ENCODE results near the gene TMSB4Y. TPM values are rescaled to one million over a fixed set of nuclear protein-coding genes. Genes with fewer than 3 reads are reported as not detected.

Gene TMSB4Y
- total and polyA plus RNA-seq, 2 donors (not counting 1 experiment from before 2014, with no cell fraction given) = 0.58 TPM; not detected in 1

DNA sequence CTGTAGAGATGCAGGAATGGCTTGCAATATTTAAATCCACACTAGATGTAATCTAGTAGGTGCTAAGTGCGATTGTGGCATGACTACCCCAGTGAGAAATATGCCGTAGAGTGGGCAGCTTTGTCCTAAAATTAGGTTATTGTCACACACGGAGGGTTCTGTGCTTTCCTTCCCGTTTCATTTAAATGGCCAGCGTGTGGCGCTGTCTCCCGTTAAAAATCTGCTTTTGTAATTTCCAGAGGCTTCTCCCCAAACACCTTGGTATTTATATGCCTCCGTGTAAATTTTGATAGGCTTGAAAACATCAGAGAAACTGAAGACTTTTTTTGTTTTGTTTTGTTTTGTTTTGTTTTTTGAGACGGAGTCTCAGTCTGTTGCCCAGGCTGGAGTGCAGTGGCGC, 34.9 kb downstream of the TMSB4Y start:
- Histone ChIP-seq H3K79me2 (ENCODE audit: control insufficient read depth, insufficient read depth, low read length) (no peaks in the 10 kb centered on the region), H3K36me3 (ENCODE audit: control insufficient read depth, insufficient read depth, low read length) (no peaks in the 10 kb centered on the region), H3K4me3 (replicated peaks in 1 of 4; ENCODE audit: control extremely low read depth in 1 of 4, insufficient read depth in 1 of 4, low read depth in 3 of 4, low read length in 4 of 4) (no peak overlapping the region), H3K4me1 (ENCODE audit: control insufficient read depth, extremely low read depth, insufficient read depth, low read length) (no peaks in the 10 kb centered on the region), H3K4me2 (ENCODE audit: extremely low read depth, insufficient read depth, low read length) (no peak overlapping the region), H4K20me1 (ENCODE audit: control insufficient read depth, extremely low read depth, insufficient read depth, low read length) (no peaks in the 10 kb centered on the region), H3K9me3 (ENCODE audit: control insufficient read depth, insufficient read depth, low read depth, low read length) (no peaks in the 10 kb centered on the region), H3K9ac (ENCODE audit: insufficient read depth, low read length) (no peak overlapping the region), H3K27me3 (ENCODE audit: control insufficient read depth, insufficient read depth, low read length) (no peaks in the 10 kb centered on the region), H2AFZ (ENCODE audit: low read length) (no peak overlapping the region), H3K27ac (ENCODE audit: insufficient read depth, low read length) (no peak overlapping the region)
- TF ChIP-seq, protein P1, sequence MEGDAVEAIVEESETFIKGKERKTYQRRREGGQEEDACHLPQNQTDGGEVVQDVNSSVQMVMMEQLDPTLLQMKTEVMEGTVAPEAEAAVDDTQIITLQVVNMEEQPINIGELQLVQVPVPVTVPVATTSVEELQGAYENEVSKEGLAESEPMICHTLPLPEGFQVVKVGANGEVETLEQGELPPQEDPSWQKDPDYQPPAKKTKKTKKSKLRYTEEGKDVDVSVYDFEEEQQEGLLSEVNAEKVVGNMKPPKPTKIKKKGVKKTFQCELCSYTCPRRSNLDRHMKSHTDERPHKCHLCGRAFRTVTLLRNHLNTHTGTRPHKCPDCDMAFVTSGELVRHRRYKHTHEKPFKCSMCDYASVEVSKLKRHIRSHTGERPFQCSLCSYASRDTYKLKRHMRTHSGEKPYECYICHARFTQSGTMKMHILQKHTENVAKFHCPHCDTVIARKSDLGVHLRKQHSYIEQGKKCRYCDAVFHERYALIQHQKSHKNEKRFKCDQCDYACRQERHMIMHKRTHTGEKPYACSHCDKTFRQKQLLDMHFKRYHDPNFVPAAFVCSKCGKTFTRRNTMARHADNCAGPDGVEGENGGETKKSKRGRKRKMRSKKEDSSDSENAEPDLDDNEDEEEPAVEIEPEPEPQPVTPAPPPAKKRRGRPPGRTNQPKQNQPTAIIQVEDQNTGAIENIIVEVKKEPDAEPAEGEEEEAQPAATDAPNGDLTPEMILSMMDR (conservative IDR thresholded peaks at IDR 0.05 in 1 of 2, IDR thresholded peaks at IDR 0.05 in 1 of 2; ENCODE audit: low read depth in 1 of 2, low read length in 2 of 2) = peak; percentile 28 to 31
- no peak for TF ChIP-seq EZH2 (IDR thresholded peaks at IDR 0.05; ENCODE audit: low read length, missing control alignments)
- peak in 1 of 2 donors; percentile 2 for DNase-seq (ENCODE audit: low read depth in 2 of 2)

DNA sequence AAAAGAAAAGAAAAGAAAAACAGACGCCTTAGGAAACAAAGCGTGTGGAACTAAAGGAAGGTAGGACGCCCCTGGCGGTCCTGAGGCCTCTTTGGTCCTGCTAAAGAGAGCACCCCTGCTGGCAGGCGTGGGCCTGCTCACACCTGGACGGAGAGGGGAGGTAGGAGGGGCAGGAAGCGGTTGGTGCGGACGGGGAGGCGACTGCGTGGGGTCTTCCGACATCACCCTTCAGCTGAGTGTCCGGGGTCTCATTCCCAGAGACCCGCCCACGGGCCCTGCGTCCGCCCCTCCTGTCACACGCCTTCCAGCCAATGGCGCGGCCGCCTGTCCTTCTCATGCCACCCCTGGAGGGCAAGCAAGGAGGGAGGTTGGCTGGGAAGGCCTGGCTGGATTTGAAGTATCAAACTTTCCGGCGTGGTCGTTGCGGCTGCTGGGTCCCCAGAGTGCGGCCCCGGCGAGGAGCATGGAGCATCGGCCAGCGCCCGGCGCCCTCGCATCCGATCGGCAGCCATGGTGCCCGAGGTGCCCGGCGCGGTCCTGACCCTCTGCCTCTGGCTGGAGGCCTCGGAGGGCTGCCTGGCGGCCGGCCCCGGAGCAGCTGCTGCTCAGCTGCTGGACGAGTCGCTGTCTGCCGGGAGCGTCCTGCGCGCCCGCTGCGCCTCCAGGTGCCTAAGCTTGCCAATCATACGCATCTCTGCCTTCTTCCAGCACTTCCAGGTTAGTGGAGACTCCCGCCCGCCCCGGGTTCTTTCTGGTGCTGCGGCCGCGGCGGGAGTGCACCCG, 47.8 kb downstream of the TMSB4Y start:
- no peaks in the 10 kb centered on the region for H4K20me1 ChIP-seq (ENCODE audit: control insufficient read depth, extremely low read depth, insufficient read depth, low read length)
- no peak overlapping the region for H3K27ac ChIP-seq (ENCODE audit: insufficient read depth, low read length)
- no peaks in the 10 kb centered on the region for H3K27me3 ChIP-seq (ENCODE audit: control insufficient read depth, insufficient read depth, low read length)
- no peak overlapping the region for H3K4me3 ChIP-seq (replicated peaks in 1 of 4; ENCODE audit: control extremely low read depth in 1 of 4, insufficient read depth in 1 of 4, low read depth in 3 of 4, low read length in 4 of 4)
- no peaks in the 10 kb centered on the region for H3K79me2 ChIP-seq (ENCODE audit: control insufficient read depth, insufficient read depth, low read length)
- H3K4me1 ChIP-seq (ENCODE audit: control insufficient read depth, extremely low read depth, insufficient read depth, low read length) = no peaks in the 10 kb centered on the region
- H2AFZ ChIP-seq (ENCODE audit: low read length) = no peak overlapping the region
- DNase-seq (ENCODE audit: low read depth in 2 of 2) = no peak
- H3K36me3 ChIP-seq (ENCODE audit: control insufficient read depth, insufficient read depth, low read length) = no peaks in the 10 kb centered on the region
- H3K4me2 ChIP-seq (ENCODE audit: extremely low read depth, insufficient read depth, low read length) = no peak overlapping the region
- no peak overlapping the region for H3K9ac ChIP-seq (ENCODE audit: insufficient read depth, low read length)
- no peaks in the 10 kb centered on the region for H3K9me3 ChIP-seq (ENCODE audit: control insufficient read depth, insufficient read depth, low read depth, low read length)
- TF ChIP-seq EZH2 (IDR thresholded peaks at IDR 0.05; ENCODE audit: low read length, missing control alignments) = no peak
- TF ChIP-seq, protein P1 (conservative IDR thresholded peaks at IDR 0.05 in 1 of 2, IDR thresholded peaks at IDR 0.05 in 1 of 2; ENCODE audit: low read depth in 1 of 2, low read length in 2 of 2) = no peak

DNA sequence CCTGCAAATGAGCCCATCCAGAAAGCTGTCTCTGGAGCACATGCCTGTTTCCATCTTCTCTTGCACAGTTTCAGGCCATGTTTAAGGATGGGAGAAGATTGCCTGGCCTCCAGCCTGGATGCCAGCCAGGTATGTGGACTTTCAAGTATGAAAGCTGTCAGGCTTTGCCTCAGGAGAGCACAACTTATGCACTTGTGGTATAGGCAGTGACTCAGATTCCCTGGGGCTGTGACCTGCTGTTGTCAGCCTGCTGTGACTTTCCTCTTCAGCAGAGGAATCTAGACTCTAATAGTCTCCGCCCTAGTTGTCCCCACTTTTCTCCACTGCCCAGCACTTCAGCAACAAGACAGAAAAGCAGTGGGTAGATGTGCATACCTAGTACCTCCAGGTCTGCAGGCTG, 51.0 kb downstream of the TMSB4Y start:
- Histone ChIP-seq H4K20me1 (ENCODE audit: control insufficient read depth, extremely low read depth, insufficient read depth, low read length) (no peaks in the 10 kb centered on the region), H3K79me2 (ENCODE audit: control insufficient read depth, insufficient read depth, low read length) (no peaks in the 10 kb centered on the region), H3K9me3 (ENCODE audit: control insufficient read depth, insufficient read depth, low read depth, low read length) (no peaks in the 10 kb centered on the region), H2AFZ (ENCODE audit: low read length) (no peak overlapping the region), H3K4me2 (ENCODE audit: extremely low read depth, insufficient read depth, low read length) (no peak overlapping the region), H3K36me3 (ENCODE audit: control insufficient read depth, insufficient read depth, low read length) (no peaks in the 10 kb centered on the region), H3K9ac (ENCODE audit: insufficient read depth, low read length) (no peak overlapping the region), H3K4me3 (replicated peaks in 1 of 4; ENCODE audit: control extremely low read depth in 1 of 4, insufficient read depth in 1 of 4, low read depth in 3 of 4, low read length in 4 of 4) (no peak overlapping the region), H3K27me3 (ENCODE audit: control insufficient read depth, insufficient read depth, low read length) (no peaks in the 10 kb centered on the region), H3K4me1 (ENCODE audit: control insufficient read depth, extremely low read depth, insufficient read depth, low read length) (no peaks in the 10 kb centered on the region), H3K27ac (ENCODE audit: insufficient read depth, low read length) (no peak overlapping the region)
- no peak for TF ChIP-seq EZH2 (IDR thresholded peaks at IDR 0.05; ENCODE audit: low read length, missing control alignments)
- TF ChIP-seq, protein P1 (conservative IDR thresholded peaks at IDR 0.05 in 1 of 2, IDR thresholded peaks at IDR 0.05 in 1 of 2; ENCODE audit: low read depth in 1 of 2, low read length in 2 of 2) = no peak
- DNase-seq (ENCODE audit: low read depth in 2 of 2) = no peak

Other genes starting within 250 kb of the TMSB4Y start
- 20.8 TPM in 1 of 2 replicates, not detected in the other for gene UTY, start 223.9 kb upstream of the TMSB4Y start, total RNA-seq
- 7.7 TPM in 1 of 2 replicates, not detected in the other for gene UTY, start 223.9 kb upstream of the TMSB4Y start, polyA plus RNA-seq

Measured in fibroblast of lung (primary cell).